ENCODE results near the gene CBFA2T2.
A peak's percentile ranks its signal among the peaks of the same experiment; 100 is the strongest.

The CBFA2T2 gene

GRCh38 chr20:33653218-33653899 lies 163.5 kb downstream of the CBFA2T2 start:
- DNase-seq (ENCODE audit: low read depth), result no peak

GRCh38 chr20:33653900-33654596 lies 164.2 kb downstream of the CBFA2T2 start:
- DNase-seq (ENCODE audit: low read depth), result no peak

GRCh38 chr20:33654680-33655161 lies 164.8 kb downstream of the CBFA2T2 start:
- DNase-seq (ENCODE audit: low read depth), result no peak

- no peak for DNase-seq (ENCODE audit: low read depth)
Measured at GRCh38 chr20:33655164-33655563, 165.3 kb downstream of the CBFA2T2 start.

- DNase-seq (ENCODE audit: low read depth), result no peak
Measured at GRCh38 chr20:33656010-33656782, 166.3 kb downstream of the CBFA2T2 start.

GRCh38 chr20:33656783-33657703 lies 167.1 kb downstream of the CBFA2T2 start:
- DNase-seq (ENCODE audit: low read depth), result no peak

- DNase-seq (ENCODE audit: low read depth), result no peak
Measured at GRCh38 chr20:33657704-33658095, 167.8 kb downstream of the CBFA2T2 start.

- DNase-seq (ENCODE audit: low read depth), result no peak
Measured at GRCh38 chr20:33658510-33658909, 168.6 kb downstream of the CBFA2T2 start.

- DNase-seq (ENCODE audit: low read depth), result no peak
Measured at GRCh38 chr20:33658929-33659328, 169.0 kb downstream of the CBFA2T2 start.

GRCh38 chr20:33659341-33660034 lies 169.6 kb downstream of the CBFA2T2 start:
- DNase-seq (ENCODE audit: low read depth), result no peak

GRCh38 chr20:33660035-33660684 lies 170.3 kb downstream of the CBFA2T2 start:
- DNase-seq (ENCODE audit: low read depth), result no peak

- no peak for DNase-seq (ENCODE audit: low read depth)
Measured at GRCh38 chr20:33660685-33661058, 170.8 kb downstream of the CBFA2T2 start.

- DNase-seq (ENCODE audit: low read depth), result no peak
Measured at GRCh38 chr20:33662172-33662571, 172.3 kb downstream of the CBFA2T2 start, which contains the start of gene C20orf144. Gene C20orf144 (plus strand): TSS chr20:33662327. CDS start chr20:33662346, 19 bp downstream.

- DNase-seq (ENCODE audit: low read depth), result peak; percentile 72
Measured at GRCh38 chr20:33663161-33664084, 173.5 kb downstream of the CBFA2T2 start.

GRCh38 chr20:33664085-33664761 lies 174.3 kb downstream of the CBFA2T2 start:
- no peak for DNase-seq (ENCODE audit: low read depth)

GRCh38 chr20:33664762-33665144 lies 174.9 kb downstream of the CBFA2T2 start:
- DNase-seq (ENCODE audit: low read depth), result no peak

GRCh38 chr20:33666293-33667244 lies 176.7 kb downstream of the CBFA2T2 start, which contains the start of gene ACTL10:
Gene ACTL10 (plus strand): TSS chr20:33666943. CDS start chr20:33667498, 555 bp downstream.
- DNase-seq (ENCODE audit: low read depth), result peak; percentile 69

Data from stimulated activated CD8-positive, alpha-beta memory T cell treated with anti-CD3 and anti-CD28 coated beads, Interleukin-12 subunit alpha, Interleukin-12 subunit beta, amount 100 ng/mL, for 4 hours (primary cell).